ENCODE results near the gene NOC4L. TPM values are rescaled to one million over a fixed set of nuclear protein-coding genes. Genes with fewer than 3 reads are reported as not detected.
A peak's percentile ranks its signal among the peaks of the same experiment; 100 is the strongest.

NOC4L gene
- total RNA-seq, 1 experiment from 2014 or later, result 41.4 TPM

- TF ChIP-seq ZNF317 (CRISPR knock-in tag; IDR thresholded peaks at IDR 0.05; ENCODE audit: borderline replicate concordance, low read depth) (no peak), ZNF425 (CRISPR knock-in tag; conservative IDR thresholded peaks at IDR 0.05) (no peak), IRF2 (CRISPR knock-in tag; IDR thresholded peaks at IDR 0.05; ENCODE audit: borderline replicate concordance, low read depth) (no peak), CBFB (CRISPR knock-in tag; IDR thresholded peaks at IDR 0.05; ENCODE audit: low read depth) (peak; percentile 91), ZNF281 (CRISPR knock-in tag; IDR thresholded peaks at IDR 0.05) (no peak), USF2 (CRISPR knock-in tag; IDR thresholded peaks at IDR 0.05) (peak; percentile 65), E2F5 (CRISPR knock-in tag; IDR thresholded peaks at IDR 0.05) (peak; percentile 67; the same call in 1 of the 2 replicates), ZBTB21 (CRISPR knock-in tag; IDR thresholded peaks at IDR 0.05; ENCODE audit: borderline replicate concordance) (peak; percentile 98), ZMAT4 (CRISPR knock-in tag; IDR thresholded peaks at IDR 0.05) (no peak), ELF4 (CRISPR knock-in tag; IDR thresholded peaks at IDR 0.05; ENCODE audit: low read depth) (no peak), CREM (CRISPR knock-in tag; IDR thresholded peaks at IDR 0.05) (peak; percentile 100), MAX (CRISPR knock-in tag; IDR thresholded peaks at IDR 0.05) (peak; percentile 95), JAZF1 (CRISPR knock-in tag; IDR thresholded peaks at IDR 0.05) (no peak), TP53 (CRISPR knock-in tag; IDR thresholded peaks at IDR 0.05) (peak; percentile 72; the same call in 1 of the 2 replicates), HMGXB4 (CRISPR knock-in tag; IDR thresholded peaks at IDR 0.05) (peak; percentile 70; the same call in 1 of the 2 replicates), ATF2 (CRISPR knock-in tag; IDR thresholded peaks at IDR 0.05; ENCODE audit: borderline replicate concordance, low read depth) (no peak), MLX (CRISPR knock-in tag; IDR thresholded peaks at IDR 0.05) (no peak), GABPB1 (CRISPR knock-in tag; IDR thresholded peaks at IDR 0.05) (peak; percentile 37; the same call in 1 of the 2 replicates), EMX1 (CRISPR knock-in tag; IDR thresholded peaks at IDR 0.05) (no peak), TEAD1 (CRISPR knock-in tag; IDR thresholded peaks at IDR 0.05) (peak; percentile 89), FOXP1 (CRISPR knock-in tag; IDR thresholded peaks at IDR 0.05; ENCODE audit: borderline replicate concordance) (peak; percentile 78; the same call in 1 of the 2 replicates), NFYB (CRISPR knock-in tag; conservative IDR thresholded peaks at IDR 0.05; ENCODE audit: low read depth) (peak; percentile 49), ZNF263 (CRISPR knock-in tag; IDR thresholded peaks at IDR 0.05; ENCODE audit: low read depth) (no peak), SP1 (CRISPR knock-in tag; conservative IDR thresholded peaks at IDR 0.05) (peak; percentile 96), RORB (CRISPR knock-in tag; IDR thresholded peaks at IDR 0.05) (no peak), USF1 (CRISPR knock-in tag; IDR thresholded peaks at IDR 0.05) (0 out of 2 replicates have a peak, but pooled peaks have one; percentile 27)
Observed at GRCh38 chr12:132144115-132144809, at the start of gene NOC4L, which contains the start of gene DDX51 (continued).
